Cardiac muscle cell (in vitro differentiated cells and primary cell): ENCODE measurements around the gene DKK3. TPM values are rescaled to one million over a fixed set of nuclear protein-coding genes. Genes with fewer than 3 reads are reported as not detected.

Experiments used
- DNase-seq, 2 donors: peaks; one replicate each; pipeline versions ENCODE4 v3.0.0 to v3.0.0-alpha.2; 2010 to 2017; ENCODE audit warnings: low read depth in 1 of 2, low spot score in 1 of 2
- H3K27ac ChIP-seq: fragments of 200-600 bp; sonication (generic); 2 replicates; pipeline ENCODE4 v1.5.1; 2016
- H3K27me3 ChIP-seq: fragments of 200-600 bp; sonication (generic); 2 replicates; pipeline ENCODE4 v1.6.0; 2016; ENCODE audit warnings: control low read depth
- H3K36me3 ChIP-seq: fragments of 200-600 bp; sonication (generic); 2 replicates; pipeline ENCODE4 v1.5.1; 2016; ENCODE audit warnings: control low read depth
- H3K4me1 ChIP-seq: fragments of 200-600 bp; sonication (generic); 2 replicates; pipeline ENCODE4 v1.8.1; 2017; ENCODE audit warnings: low read depth, mild to moderate bottlenecking, mixed run types
- H3K4me3 ChIP-seq: fragments of 200-600 bp; sonication (generic); 2 replicates; pipeline ENCODE4 v1.5.1; 2016; ENCODE audit warnings: mild to moderate bottlenecking
- H3K9me3 ChIP-seq: fragments of 200-600 bp; sonication (generic); 2 replicates; pipeline ENCODE4 v1.5.1; 2017; ENCODE audit warnings: low read depth, mild to moderate bottlenecking, control low read depth
- polyA plus RNA-seq: library from polyadenylated mRNA; unstranded; fragments of >200 nt; fragmentation: Nextera tagmentation; extraction: Ambion mirVana; gene quantifications from 2 replicates; pipeline ENCODE4 v1.2.1, GENCODE V29; 2016
- total RNA-seq: library from RNA; depleted of rRNA; stranded (reverse); fragments of >200 nt; gene quantifications from 2 replicates; pipeline ENCODE4 v1.2.3, GENCODE V29; 2016
- TF ChIP-seq, protein P1 (sequence below): IDR thresholded peaks from 2 replicates; pipeline ENCODE4 v1.5.1; 2012; ENCODE audit warnings: low read depth, mild to moderate bottlenecking, low read length

DKK3 gene
- total and polyA plus RNA-seq, 2 experiments from 2014 or later: 180 to 238 TPM

DNA sequence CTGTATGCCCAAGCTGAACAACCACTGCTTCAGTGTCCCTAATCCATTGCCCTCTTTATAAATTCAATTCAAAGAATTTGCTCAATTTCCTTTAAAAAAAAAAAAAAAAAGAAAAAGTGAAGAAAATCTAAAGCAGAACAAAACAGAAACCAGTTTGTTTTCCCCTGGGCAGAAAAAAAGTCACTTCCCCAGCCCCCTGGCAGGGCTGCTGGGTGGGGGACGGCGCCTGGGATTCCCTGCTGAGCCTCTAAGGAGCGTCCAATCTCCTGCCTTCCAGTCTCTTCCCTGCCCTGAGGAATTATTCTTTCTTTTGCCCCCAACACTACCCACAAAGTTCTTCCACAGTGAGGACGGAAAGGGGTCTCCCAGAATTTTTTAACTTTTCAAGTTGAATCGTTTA, 23.9 kb downstream of the DKK3 start:
- TF ChIP-seq, protein P1, sequence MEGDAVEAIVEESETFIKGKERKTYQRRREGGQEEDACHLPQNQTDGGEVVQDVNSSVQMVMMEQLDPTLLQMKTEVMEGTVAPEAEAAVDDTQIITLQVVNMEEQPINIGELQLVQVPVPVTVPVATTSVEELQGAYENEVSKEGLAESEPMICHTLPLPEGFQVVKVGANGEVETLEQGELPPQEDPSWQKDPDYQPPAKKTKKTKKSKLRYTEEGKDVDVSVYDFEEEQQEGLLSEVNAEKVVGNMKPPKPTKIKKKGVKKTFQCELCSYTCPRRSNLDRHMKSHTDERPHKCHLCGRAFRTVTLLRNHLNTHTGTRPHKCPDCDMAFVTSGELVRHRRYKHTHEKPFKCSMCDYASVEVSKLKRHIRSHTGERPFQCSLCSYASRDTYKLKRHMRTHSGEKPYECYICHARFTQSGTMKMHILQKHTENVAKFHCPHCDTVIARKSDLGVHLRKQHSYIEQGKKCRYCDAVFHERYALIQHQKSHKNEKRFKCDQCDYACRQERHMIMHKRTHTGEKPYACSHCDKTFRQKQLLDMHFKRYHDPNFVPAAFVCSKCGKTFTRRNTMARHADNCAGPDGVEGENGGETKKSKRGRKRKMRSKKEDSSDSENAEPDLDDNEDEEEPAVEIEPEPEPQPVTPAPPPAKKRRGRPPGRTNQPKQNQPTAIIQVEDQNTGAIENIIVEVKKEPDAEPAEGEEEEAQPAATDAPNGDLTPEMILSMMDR: no peak
- no peak overlapping the region for H3K27ac ChIP-seq
- peaks cover 30% of the 10 kb centered on the region for H3K4me1 ChIP-seq
- no peaks in the 10 kb centered on the region for H3K9me3 ChIP-seq
- DNase-seq: no peak
- no peaks in the 10 kb centered on the region for H3K36me3 ChIP-seq
- H3K4me3 ChIP-seq: no peak overlapping the region
- no peaks in the 10 kb centered on the region for H3K27me3 ChIP-seq

DNA sequence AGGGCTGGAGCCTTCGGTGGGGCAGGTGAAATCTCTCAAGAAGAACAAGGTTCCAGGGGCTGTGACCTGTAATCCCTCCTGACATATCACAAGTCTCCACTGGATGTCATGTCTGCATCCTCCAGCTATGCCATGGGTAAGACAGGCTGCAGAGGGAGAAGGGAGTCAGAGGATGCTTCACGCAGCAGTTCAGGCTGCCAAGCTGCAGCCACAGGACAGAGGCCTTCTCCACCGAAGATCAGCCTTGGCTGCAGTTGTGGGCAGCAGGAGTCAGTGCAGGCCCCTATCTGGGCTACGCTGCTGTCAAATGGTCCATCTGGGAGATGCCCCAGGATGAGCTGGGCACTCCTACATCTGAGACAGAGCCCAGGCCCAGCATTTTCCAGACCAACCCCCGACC, 25.0 kb downstream of the DKK3 start:
- Histone ChIP-seq H3K36me3 (no peaks in the 10 kb centered on the region), H3K4me3 (no peak overlapping the region), H3K27me3 (no peaks in the 10 kb centered on the region), H3K27ac (no peak overlapping the region), H3K4me1 (peaks cover 24% of the 10 kb centered on the region), H3K9me3 (no peaks in the 10 kb centered on the region)
- no peak for DNase-seq
- TF ChIP-seq, protein P1: no peak

DNA sequence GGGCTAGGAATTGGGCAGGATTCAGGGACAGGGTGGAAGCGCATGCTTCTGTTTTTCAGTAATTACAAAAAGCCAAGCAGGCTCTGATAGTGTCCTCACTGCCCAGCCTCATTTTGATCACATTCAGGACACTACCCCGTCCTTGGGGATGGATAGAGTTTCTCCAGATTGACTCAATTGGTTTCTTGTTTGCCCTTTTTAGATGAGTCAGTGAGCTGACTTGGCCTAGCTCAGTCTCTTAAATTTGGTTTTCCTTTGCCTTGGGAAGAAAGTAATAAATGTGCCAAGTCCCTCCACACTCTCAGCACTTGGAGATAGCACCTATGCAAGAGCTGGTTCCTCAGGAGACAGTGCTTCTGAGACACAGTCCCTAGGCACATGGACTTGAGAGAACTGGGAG, 25.5 kb downstream of the DKK3 start:
- H3K4me3 ChIP-seq: no peak overlapping the region
- TF ChIP-seq, protein P1: no peak
- H3K9me3 ChIP-seq: no peaks in the 10 kb centered on the region
- H3K27me3 ChIP-seq: no peaks in the 10 kb centered on the region
- peaks cover 24% of the 10 kb centered on the region for H3K4me1 ChIP-seq
- H3K27ac ChIP-seq: no peak overlapping the region
- H3K36me3 ChIP-seq: no peaks in the 10 kb centered on the region
- no peak for DNase-seq

DNA sequence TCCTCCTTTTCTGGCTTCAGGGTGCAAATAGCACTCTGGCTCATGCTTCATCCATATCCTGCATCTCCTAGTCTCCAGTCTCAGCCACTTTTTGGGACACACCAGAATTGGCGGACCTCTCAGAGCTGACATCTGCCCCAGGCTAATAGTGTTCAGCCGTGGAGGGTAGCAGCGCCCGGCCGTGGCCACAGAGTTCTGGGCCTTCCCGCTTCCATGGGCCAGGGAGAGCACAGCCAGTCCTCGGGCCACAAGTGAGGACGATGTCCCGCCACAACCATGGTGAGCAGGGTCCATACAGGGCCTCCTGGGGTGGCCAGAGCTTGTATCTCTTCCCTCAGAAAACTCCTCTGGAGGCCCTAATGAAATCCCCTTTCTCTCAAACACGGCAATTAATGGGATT, 26.0 kb downstream of the DKK3 start:
- no peak for DNase-seq
- Histone ChIP-seq H3K36me3 (no peaks in the 10 kb centered on the region), H3K4me1 (peaks cover 27% of the 10 kb centered on the region), H3K9me3 (no peaks in the 10 kb centered on the region), H3K4me3 (no peak overlapping the region), H3K27me3 (no peaks in the 10 kb centered on the region), H3K27ac (no peak overlapping the region)
- TF ChIP-seq, protein P1: no peak

DNA sequence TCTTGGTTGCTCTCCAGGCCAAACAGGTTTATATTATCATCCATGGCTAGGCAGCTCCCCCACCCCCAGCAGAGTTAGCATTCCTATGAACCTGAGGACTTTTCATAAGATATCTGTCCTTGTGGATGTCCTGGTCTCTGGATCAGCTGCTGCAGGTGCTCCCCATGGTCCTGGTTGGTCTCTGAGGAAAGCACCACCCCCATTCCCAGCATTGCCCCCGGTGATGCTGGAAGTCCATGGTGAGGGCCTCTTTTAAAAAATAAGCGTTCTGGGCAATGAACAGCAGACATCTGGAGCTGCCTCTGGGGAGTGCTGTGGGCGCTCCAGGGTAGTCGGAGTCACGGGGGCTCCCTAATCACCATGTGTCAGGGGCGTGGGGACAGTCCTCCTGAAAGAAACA, 26.6 kb downstream of the DKK3 start:
- no peak overlapping the region for H3K4me3 ChIP-seq
- no peaks in the 10 kb centered on the region for H3K9me3 ChIP-seq
- H3K36me3 ChIP-seq: no peaks in the 10 kb centered on the region
- no peak overlapping the region for H3K27ac ChIP-seq
- H3K4me1 ChIP-seq: peaks cover 33% of the 10 kb centered on the region
- H3K27me3 ChIP-seq: no peaks in the 10 kb centered on the region
- TF ChIP-seq, protein P1: no peak
- DNase-seq: no peak

DNA sequence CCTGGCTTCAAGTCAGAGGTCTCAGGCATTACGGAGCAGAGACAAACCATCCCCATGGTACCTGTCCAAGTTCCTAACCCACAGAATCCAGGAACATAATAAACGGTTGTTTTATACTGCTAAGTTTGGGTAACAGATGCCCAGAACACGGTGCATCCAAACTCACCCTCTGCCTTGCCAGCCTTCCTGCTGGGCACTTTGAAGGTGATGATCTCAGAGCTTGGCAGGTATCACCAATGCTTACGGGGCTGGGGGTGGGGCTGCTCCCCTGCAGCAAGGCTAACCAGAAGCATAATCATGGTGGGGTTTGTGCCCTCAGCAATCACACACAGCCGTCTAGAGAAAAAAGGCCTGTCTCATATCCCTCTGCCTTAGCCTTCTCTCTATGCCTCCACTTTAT, 27.1 kb downstream of the DKK3 start:
- no peak overlapping the region for H3K27ac ChIP-seq
- TF ChIP-seq, protein P1: no peak
- H3K36me3 ChIP-seq: no peaks in the 10 kb centered on the region
- DNase-seq: no peak
- H3K4me3 ChIP-seq: no peak overlapping the region
- H3K27me3 ChIP-seq: no peaks in the 10 kb centered on the region
- H3K9me3 ChIP-seq: no peaks in the 10 kb centered on the region
- peaks cover 36% of the 10 kb centered on the region for H3K4me1 ChIP-seq
